ENCODE data around the gene ABCB9. TPM values are rescaled to one million over a fixed set of nuclear protein-coding genes. Genes with fewer than 3 reads are reported as not detected.

Gene ABCB9
- total and polyA plus RNA-seq, 8 donors, result 1.3 to 6.7 (median 3.1) TPM

GRCh38 chr12:122977153-122977552 lies 10.9 kb upstream of the ABCB9 start:
- no peak overlapping the region for H3K27ac ChIP-seq
- WGBS, 2 donors, result 71 to 77% methylated on average over 6 of the region's 6 CpGs

DNA sequence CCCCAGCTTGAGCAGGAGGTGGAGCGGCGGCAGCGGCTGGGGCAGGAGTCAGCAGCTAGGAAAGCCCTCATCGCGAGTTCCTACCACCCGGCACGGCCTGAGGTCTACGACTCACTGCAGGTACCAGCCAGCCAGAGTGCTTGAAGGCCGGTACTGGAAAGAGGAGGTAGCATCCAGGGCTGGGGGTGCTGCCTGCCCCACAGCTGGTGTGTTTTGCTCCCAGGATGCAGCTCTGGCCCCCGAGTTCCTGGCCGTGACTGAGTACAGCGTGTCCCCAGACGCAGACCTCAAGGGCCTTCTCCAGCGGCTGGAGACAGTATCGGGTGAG lies 10.3 kb upstream of the ABCB9 start:
- Histone ChIP-seq H3K36me3 (no peaks in the 10 kb centered on the region), H3K9me3 (no peaks in the 10 kb centered on the region), H3K4me1 (peaks cover 10 to 35% (median 27%) of the 10 kb centered on the region in 3 donors), H3K27me3 (no peaks in the 10 kb centered on the region), H3K27ac (peak overlapping the region in 1 of 4 donors; percentile 98), H3K4me3 (peak overlapping the region in 3 of 4 donors; percentile 61 to 84 (median 82))
- peak in 3 of 6 donors; percentile 35 to 74 (median 57) for DNase-seq
- TF ChIP-seq, protein P1, sequence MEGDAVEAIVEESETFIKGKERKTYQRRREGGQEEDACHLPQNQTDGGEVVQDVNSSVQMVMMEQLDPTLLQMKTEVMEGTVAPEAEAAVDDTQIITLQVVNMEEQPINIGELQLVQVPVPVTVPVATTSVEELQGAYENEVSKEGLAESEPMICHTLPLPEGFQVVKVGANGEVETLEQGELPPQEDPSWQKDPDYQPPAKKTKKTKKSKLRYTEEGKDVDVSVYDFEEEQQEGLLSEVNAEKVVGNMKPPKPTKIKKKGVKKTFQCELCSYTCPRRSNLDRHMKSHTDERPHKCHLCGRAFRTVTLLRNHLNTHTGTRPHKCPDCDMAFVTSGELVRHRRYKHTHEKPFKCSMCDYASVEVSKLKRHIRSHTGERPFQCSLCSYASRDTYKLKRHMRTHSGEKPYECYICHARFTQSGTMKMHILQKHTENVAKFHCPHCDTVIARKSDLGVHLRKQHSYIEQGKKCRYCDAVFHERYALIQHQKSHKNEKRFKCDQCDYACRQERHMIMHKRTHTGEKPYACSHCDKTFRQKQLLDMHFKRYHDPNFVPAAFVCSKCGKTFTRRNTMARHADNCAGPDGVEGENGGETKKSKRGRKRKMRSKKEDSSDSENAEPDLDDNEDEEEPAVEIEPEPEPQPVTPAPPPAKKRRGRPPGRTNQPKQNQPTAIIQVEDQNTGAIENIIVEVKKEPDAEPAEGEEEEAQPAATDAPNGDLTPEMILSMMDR (IDR thresholded peaks at IDR 0.05), result no peak
- ATAC-seq, result no peak
- WGBS, 2 donors, result 45 to 61% methylated on average over 15 of the region's 15 CpGs
- no peak for FAIRE-seq
- intact Hi-C loops (cut with DNase I), result loop anchor here in 1 of 3 donors (10.0 kb wide), 1 partner anchor 258 kb away; the partner anchor contains the start of genes MPHOSPH9 and MTRFR

More at GRCh38 chr12:122977153-122977552, 10.9 kb upstream of the ABCB9 start:
- TF ChIP-seq, protein P1 (IDR thresholded peaks at IDR 0.05), result no peak
- H3K4me3 ChIP-seq, result peak overlapping the region in 1 of 4 donors; percentile 61
- peaks cover 16 to 40% (median 32%) of the 10 kb centered on the region in 3 donors for H3K4me1 ChIP-seq
- FAIRE-seq (no peak), ATAC-seq (no peak), DNase-seq (peak in 1 of 6 donors; percentile 17)
- H3K36me3 ChIP-seq, result no peaks in the 10 kb centered on the region
- no peaks in the 10 kb centered on the region for H3K9me3 ChIP-seq
- no peaks in the 10 kb centered on the region for H3K27me3 ChIP-seq
- intact Hi-C loops (cut with DNase I), result loop anchor here in 1 of 3 donors (10.0 kb wide), 1 partner anchor 258 kb away; the partner anchor contains the start of genes MPHOSPH9 and MTRFR

DNA sequence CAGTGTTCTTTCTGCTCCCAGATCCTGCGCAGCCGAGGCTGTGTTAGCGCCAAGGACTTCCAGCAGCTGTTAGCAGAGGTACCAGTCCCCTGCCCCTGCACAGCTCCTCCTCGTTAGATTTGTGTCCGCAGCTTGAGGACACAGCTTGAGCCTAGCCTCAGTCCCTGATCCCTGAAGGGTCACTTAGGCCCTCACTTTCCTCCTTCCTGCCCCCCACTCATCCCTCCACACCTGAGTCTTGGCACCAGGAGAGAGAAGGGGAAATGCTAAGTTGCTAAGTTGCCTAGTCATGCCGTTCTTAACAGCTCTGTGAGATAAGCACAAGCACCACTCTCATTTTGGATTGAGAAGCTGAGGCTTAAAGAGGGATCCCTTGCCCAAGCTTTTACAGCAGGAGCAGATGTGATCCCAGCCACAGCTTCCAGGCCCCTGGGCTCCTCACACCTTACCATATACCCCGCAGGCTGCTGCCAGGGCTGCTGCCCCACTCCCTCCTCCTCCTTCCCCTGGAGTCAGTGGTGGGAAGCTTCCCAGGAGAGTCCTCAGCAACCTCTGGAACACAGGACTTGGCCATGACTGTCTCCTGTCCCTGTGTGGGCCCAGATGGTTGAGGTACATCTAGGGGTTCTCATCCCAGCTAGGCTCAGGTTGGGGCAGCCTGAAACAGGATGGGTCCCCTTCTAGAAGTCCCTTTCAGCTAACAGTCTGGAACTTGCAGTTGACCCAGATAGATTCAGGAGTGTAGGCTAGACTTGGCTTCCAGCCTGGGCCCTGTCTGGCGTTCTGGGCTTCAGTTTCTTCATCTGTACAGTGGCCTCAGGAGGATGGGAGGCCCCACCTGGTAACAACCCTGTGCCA lies 9.8 kb upstream of the ABCB9 start:
- no peaks in the 10 kb centered on the region for H3K27me3 ChIP-seq
- H3K27ac ChIP-seq, result peak overlapping the region; percentile 85 to 98 (median 96)
- H3K9me3 ChIP-seq, result no peaks in the 10 kb centered on the region
- no peak for FAIRE-seq
- ATAC-seq, result no peak
- peaks cover 9 to 34% (median 23%) of the 10 kb centered on the region in 3 donors for H3K4me1 ChIP-seq
- TF ChIP-seq, protein P1 (IDR thresholded peaks at IDR 0.05), result no peak
- H3K4me3 ChIP-seq, result peak overlapping the region; percentile 61 to 84 (median 78)
- 1 to 3% methylated on average over 8 of the region's 8 CpGs for WGBS, 2 donors
- no peaks in the 10 kb centered on the region for H3K36me3 ChIP-seq
- peak in 1 of 6 donors; percentile 70 for DNase-seq
- intact Hi-C loops (cut with DNase I), result loop anchor here in 1 of 3 donors (10.0 kb wide), 1 partner anchor 259 kb away; the partner anchor contains the start of genes MPHOSPH9 and MTRFR

- H3K9me3 ChIP-seq, result no peaks in the 10 kb centered on the region
- DNase-seq (peak; percentile 92 to 96 (median 94)), FAIRE-seq (no peak), ATAC-seq (peak; percentile 89 to 95 (median 90))
- H3K4me1 ChIP-seq, result peaks cover 9 to 34% (median 23%) of the 10 kb centered on the region in 3 donors
- no peaks in the 10 kb centered on the region for H3K36me3 ChIP-seq
- peak within 1 kb of the TSS; percentile 85 to 98 (median 96) for H3K27ac ChIP-seq
- 0% methylated on average over 64 to 66 of the region's 66 CpGs for WGBS, 2 donors
- H3K27me3 ChIP-seq, result no peaks in the 10 kb centered on the region
- H3K4me3 ChIP-seq, result peak within 1 kb of the TSS; percentile 61 to 84 (median 78)
- TF ChIP-seq, protein P1 (IDR thresholded peaks at IDR 0.05), result no peak
- intact Hi-C loops (cut with DNase I), result loop anchor here in 1 of 3 donors (10.0 kb wide), 1 partner anchor 260 kb away; the partner anchor contains the start of genes MPHOSPH9 and MTRFR
These were observed 8.9 kb upstream of the ABCB9 start, which contains the start of gene OGFOD2 for GRCh38 chr12:122974892-122975789. Gene OGFOD2, plus strand, starts transcription at chr12:122975244. Its CDS starts 8 bp downstream, at chr12:122975252.

Data from pancreas (tissue), 10 donors.